Lung (tissue), 12 donors: ENCODE measurements around the gene GPC6. TPM values are rescaled to one million over a fixed set of nuclear protein-coding genes. Genes with fewer than 3 reads are reported as not detected.

Source experiments
- ATAC-seq: fragments of 200-7000 bp; cut with Tn5 transposase; one replicate; pipeline ENCODE4 v1.9.1; 2020; ENCODE audit warnings: moderate number of reproducible peaks; ENCODE audit not compliant: insufficient read depth, low FRiP score
- DNase-seq, 3 donors: peaks; one replicate each; pipeline ENCODE4 v3.0.0-alpha.2; 2013 to 2017
- H3K27ac ChIP-seq, 2 donors: one replicate each; pipeline ENCODE4 v1.5.1; 2013; ENCODE audit warnings: mild to moderate bottlenecking in 2 of 2, moderate library complexity in 2 of 2, control low read depth in 1 of 2, inconsistent platforms in 1 of 2, low read depth in 1 of 2, low read length in 1 of 2
- H3K27me3 ChIP-seq, 3 donors: one replicate each; pipeline ENCODE4 v1.5.1; 2013; ENCODE audit warnings: low read length in 2 of 3; ENCODE audit not compliant: control insufficient read depth in 3 of 3, insufficient read depth in 3 of 3
- H3K36me3 ChIP-seq, 4 donors: one replicate each; pipeline ENCODE4 v1.5.1; 2013; ENCODE audit warnings: low read length in 4 of 4, mild to moderate bottlenecking in 1 of 4, moderate library complexity in 1 of 4; ENCODE audit not compliant: control insufficient read depth in 4 of 4, insufficient read depth in 4 of 4
- H3K4me1 ChIP-seq, 5 donors: one replicate each; pipeline ENCODE4 v1.5.1; 2013; ENCODE audit warnings: low read length in 5 of 5, mild to moderate bottlenecking in 2 of 5, moderate library complexity in 1 of 5; ENCODE audit not compliant: control insufficient read depth in 5 of 5, insufficient read depth in 5 of 5
- H3K4me3 ChIP-seq: one replicate; pipeline ENCODE4 v1.5.1; 2013; ENCODE audit warnings: mild to moderate bottlenecking, control low read depth, moderate library complexity
- H3K9ac ChIP-seq, 2 donors: one replicate each; pipeline ENCODE4 v1.5.1; 2013; ENCODE audit warnings: low read length in 2 of 2, control low read depth in 1 of 2; ENCODE audit not compliant: insufficient read depth in 1 of 2
- H3K9me3 ChIP-seq, 4 donors: one replicate each; pipeline ENCODE4 v1.5.1; 2013; ENCODE audit warnings: low read length in 3 of 4, mild to moderate bottlenecking in 1 of 4, moderate library complexity in 1 of 4; ENCODE audit not compliant: control insufficient read depth in 4 of 4, insufficient read depth in 3 of 4
- WGBS, 2 donors: extraction: QIAGEN DNeasy Blood & Tissue Kit; methylation state at CpG; one replicate each; pipeline ENCODE4 v1.1.7; 2013; 5-methylcytosine and 5-hydroxymethylcytosine counted together
- polyA plus RNA-seq, 2 donors: library from polyadenylated mRNA; stranded (reverse); fragments of 200-250 nt; gene quantifications; one replicate each; pipeline ENCODE4 v1.2.1, GENCODE V29; 2013
- total RNA-seq, 2 donors: library from RNA; depleted of rRNA in 1 of 2; stranded (reverse); fragments of >200 nt in 1 of 2; gene quantifications; one replicate each; pipeline ENCODE4 v1.2.1, GENCODE V29; 2014 to 2021
- TF ChIP-seq, protein P1 (sequence below): IDR thresholded peaks from 2 replicates; pipeline ENCODE4 v1.5.1; 2012; ENCODE audit warnings: mild to moderate bottlenecking; ENCODE audit errors: control extremely low read depth, extremely low read depth
- donor health status: control.
- donor health status: control.
- donor health status: Bipolar disorder and iron deficiency.
- donor health status: healthy.
- donor health status: DM: yes; HTN: yes; CAD: no.

The GPC6 gene
- total and polyA plus RNA-seq, 4 donors: 0.45 to 31.4 (median 4.8) TPM

GRCh38 chr13:93959796-93960533 lies 733.4 kb downstream of the GPC6 start:
- Histone ChIP-seq H3K27me3 (no peaks in the 10 kb centered on the region), H3K9me3 (peaks cover 0 to 2% (median 0%) of the 10 kb centered on the region in 4 donors), H3K27ac (no peak overlapping the region), H3K36me3 (no peaks in the 10 kb centered on the region), H3K9ac (no peak overlapping the region), H3K4me1 (peaks cover 0 to 8% (median 0%) of the 10 kb centered on the region in 5 donors), H3K4me3 (no peak overlapping the region)
- 83 to 86% methylated on average over 10 of the region's 10 CpGs for WGBS, 2 donors
- ATAC-seq (no peak), DNase-seq (no peak)
- TF ChIP-seq, protein P1, sequence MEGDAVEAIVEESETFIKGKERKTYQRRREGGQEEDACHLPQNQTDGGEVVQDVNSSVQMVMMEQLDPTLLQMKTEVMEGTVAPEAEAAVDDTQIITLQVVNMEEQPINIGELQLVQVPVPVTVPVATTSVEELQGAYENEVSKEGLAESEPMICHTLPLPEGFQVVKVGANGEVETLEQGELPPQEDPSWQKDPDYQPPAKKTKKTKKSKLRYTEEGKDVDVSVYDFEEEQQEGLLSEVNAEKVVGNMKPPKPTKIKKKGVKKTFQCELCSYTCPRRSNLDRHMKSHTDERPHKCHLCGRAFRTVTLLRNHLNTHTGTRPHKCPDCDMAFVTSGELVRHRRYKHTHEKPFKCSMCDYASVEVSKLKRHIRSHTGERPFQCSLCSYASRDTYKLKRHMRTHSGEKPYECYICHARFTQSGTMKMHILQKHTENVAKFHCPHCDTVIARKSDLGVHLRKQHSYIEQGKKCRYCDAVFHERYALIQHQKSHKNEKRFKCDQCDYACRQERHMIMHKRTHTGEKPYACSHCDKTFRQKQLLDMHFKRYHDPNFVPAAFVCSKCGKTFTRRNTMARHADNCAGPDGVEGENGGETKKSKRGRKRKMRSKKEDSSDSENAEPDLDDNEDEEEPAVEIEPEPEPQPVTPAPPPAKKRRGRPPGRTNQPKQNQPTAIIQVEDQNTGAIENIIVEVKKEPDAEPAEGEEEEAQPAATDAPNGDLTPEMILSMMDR: no peak

DNA sequence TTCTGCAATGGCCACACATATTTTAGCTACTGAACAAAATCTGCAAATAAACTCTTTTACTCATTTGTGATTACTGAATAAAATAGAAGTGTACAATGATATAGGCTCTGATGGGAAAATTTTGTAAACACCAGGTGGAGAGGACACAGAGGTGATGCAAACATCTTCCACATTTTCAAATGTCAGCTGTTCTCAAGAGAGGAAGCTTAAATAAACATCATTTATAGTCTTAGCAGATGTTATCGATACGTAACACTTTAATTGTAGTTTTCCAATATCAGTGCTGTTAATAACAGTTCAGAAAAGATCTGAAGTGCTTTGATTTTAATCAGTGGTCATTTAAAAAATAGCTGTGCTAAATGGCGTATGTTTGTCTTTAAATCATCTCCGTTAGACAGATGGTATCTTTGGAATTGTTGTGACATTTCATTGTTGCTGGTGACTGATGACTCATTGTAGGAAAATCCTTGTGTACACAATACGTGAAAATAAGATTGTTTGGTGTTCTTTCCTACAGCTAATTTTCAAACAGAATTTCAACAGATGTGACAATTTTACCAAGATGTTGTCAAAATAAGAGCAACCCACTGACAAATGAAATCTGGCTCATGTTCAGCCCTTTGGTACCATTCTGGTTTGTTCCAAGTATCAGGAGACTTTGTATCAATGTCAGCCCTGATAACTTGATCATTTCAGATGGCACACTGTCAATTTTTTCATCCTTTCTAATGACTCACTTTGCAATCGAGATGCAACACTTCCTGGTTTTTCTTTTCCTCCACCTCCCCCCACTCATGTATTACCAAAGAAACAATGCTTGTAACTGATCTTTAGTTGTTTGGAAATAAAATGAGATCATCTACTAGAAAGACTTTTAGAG lies 736.9 kb downstream of the GPC6 start:
- peaks cover 0 to 8% (median 0%) of the 10 kb centered on the region in 5 donors for H3K4me1 ChIP-seq
- no peaks in the 10 kb centered on the region for H3K27me3 ChIP-seq
- TF ChIP-seq, protein P1: no peak
- no peaks in the 10 kb centered on the region for H3K9me3 ChIP-seq
- no peak overlapping the region for H3K4me3 ChIP-seq
- no peaks in the 10 kb centered on the region for H3K36me3 ChIP-seq
- no peak for ATAC-seq
- H3K9ac ChIP-seq: no peak overlapping the region
- no peak overlapping the region for H3K27ac ChIP-seq
- WGBS, 2 donors: 47 to 69% methylated on average over 6 of the region's 6 CpGs
- no peak for DNase-seq

DNA sequence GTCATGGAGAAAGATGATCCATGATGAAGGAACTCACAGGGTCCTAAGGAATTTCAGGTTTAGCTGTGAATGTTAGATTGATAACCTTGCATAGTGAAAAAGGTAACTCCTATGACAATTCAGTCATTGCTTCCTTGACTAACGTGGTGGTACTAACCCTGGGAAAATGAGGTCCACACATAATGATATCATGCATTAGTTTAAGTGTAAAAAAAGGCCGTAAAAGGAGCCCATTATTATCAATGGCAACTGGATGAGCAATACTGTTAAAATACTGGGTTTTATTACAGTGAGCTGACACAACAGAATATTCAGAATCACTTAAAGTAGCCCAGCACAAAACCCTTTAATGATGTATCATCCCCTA lies 737.5 kb downstream of the GPC6 start:
- Histone ChIP-seq H3K27me3 (no peaks in the 10 kb centered on the region), H3K27ac (no peak overlapping the region), H3K9me3 (no peaks in the 10 kb centered on the region), H3K4me1 (peaks cover 0 to 8% (median 0%) of the 10 kb centered on the region in 5 donors), H3K9ac (no peak overlapping the region), H3K4me3 (no peak overlapping the region), H3K36me3 (no peaks in the 10 kb centered on the region)
- DNase-seq (no peak), ATAC-seq (no peak)
- WGBS, 2 donors: 73 to 82% methylated on average over 2 of the region's 2 CpGs
- TF ChIP-seq, protein P1: no peak
